Kidney (tissue), 14 donors: ENCODE data around the gene CHRNB2. TPM values are rescaled to one million over a fixed set of nuclear protein-coding genes. Genes with fewer than 3 reads are reported as not detected.

Experiments
- DNase-seq, 5 donors: peaks; one replicate each; pipeline ENCODE4 v3.0.0-alpha.2; 2013 to 2020
- FAIRE-seq: peaks from 2 replicates; lab custom pipeline; 2012; peaks lifted over from hg19 to GRCh38; lab: Jason Lieb, UNC
- H3K27ac ChIP-seq, 2 donors: one replicate each; pipeline ENCODE4 v1.7.0; 2013; ENCODE audit warnings: low read depth in 2 of 2, low read length in 2 of 2, inconsistent platforms in 1 of 2
- H3K27me3 ChIP-seq: one replicate; pipeline ENCODE4 v1.7.1; 2013; ENCODE audit warnings: low read length, inconsistent platforms; ENCODE audit not compliant: control insufficient read depth, insufficient read depth
- H3K36me3 ChIP-seq, 3 donors: one replicate each; pipeline versions ENCODE4 v1.7.0 to v1.7.1; 2013; ENCODE audit warnings: low read length in 3 of 3, control low read depth in 1 of 3, inconsistent platforms in 1 of 3; ENCODE audit not compliant: insufficient read depth in 3 of 3, control insufficient read depth in 2 of 3
- H3K4me1 ChIP-seq, 3 donors: one replicate each; pipeline versions ENCODE4 v1.7.0 to v1.7.1; 2013; ENCODE audit warnings: low read length in 3 of 3, inconsistent platforms in 1 of 3, low read depth in 1 of 3; ENCODE audit not compliant: control insufficient read depth in 2 of 3, insufficient read depth in 2 of 3
- H3K4me3 ChIP-seq, 3 donors: one replicate each; pipeline versions ENCODE4 v1.7.0 to v1.8.1; 2013; ENCODE audit warnings: low read length in 3 of 3, control low read depth in 1 of 3, inconsistent platforms in 1 of 3
- H3K9ac ChIP-seq, 3 donors: one replicate each; pipeline versions ENCODE4 v1.7.0 to v1.7.1; 2013; ENCODE audit warnings: low read length in 3 of 3, control low read depth in 1 of 3, inconsistent platforms in 1 of 3
- H3K9me3 ChIP-seq, 3 donors: one replicate each; pipeline versions ENCODE4 v1.7.0 to v1.7.1; 2013; ENCODE audit warnings: low read length in 3 of 3, control low read depth in 1 of 3, inconsistent platforms in 1 of 3; ENCODE audit not compliant: control insufficient read depth in 2 of 3, insufficient read depth in 1 of 3
- CTCF ChIP-seq: IDR thresholded peaks from 3 replicates; pipeline ENCODE4 v1.5.1; 2012; ENCODE audit warnings: mild to moderate bottlenecking, moderate library complexity, borderline replicate concordance; ENCODE audit not compliant: insufficient read depth; ENCODE audit errors: extremely low read depth
- intact Hi-C: fragments of 100-400 bp; cut with DNase I; formaldehyde crosslinking; loops from one replicate; pipeline ENCODE4 v1.11.1; 2022
- polyA plus RNA-seq: library from polyadenylated mRNA; stranded (reverse); fragments of 350-450 nt; fragmentation: Illumina TruSeq; extraction: RNeasy Lipid Tissue Mini Kit (QIAGEN cat#74804); gene quantifications from one replicate; pipeline ENCODE4 v1.2.3, GENCODE V29; 2014; ENCODE audit warnings: low read depth, low replicate concordance; ENCODE audit not compliant: insufficient read depth
- total RNA-seq: library from RNA; stranded (reverse); fragmentation: NEBNext Ultra II Directional; extraction: Animal tissue kit (Norgen Biotek cat#: 25700); gene quantifications from one replicate; pipeline ENCODE4 v1.2.1, GENCODE V29; 2021
- donor health status: control.
- donor health status: control.
- donor health status: control.
- donor health status: control.
- donor health status: control.
- donor health status: DM: yes; HTN: yes; CAD: no.
- donor health status: Normal renal cell carcinoma (clear cell type).

CHRNB2 gene
- total and polyA plus RNA-seq, 2 donors from 2014 or later, result 0.60 TPM; not detected in 1

GRCh38 chr1:154598871-154599635 lies 31.5 kb downstream of the CHRNB2 start:
- H3K36me3 ChIP-seq, result peaks cover 22 to 55% (median 53%) of the 10 kb centered on the region in 3 donors
- no peaks in the 10 kb centered on the region for H3K27me3 ChIP-seq
- no peaks in the 10 kb centered on the region for H3K9me3 ChIP-seq
- H3K4me3 ChIP-seq, result no peak overlapping the region
- no peak overlapping the region for H3K27ac ChIP-seq
- intact Hi-C loops, result no loop called here
- no peak for DNase-seq
- FAIRE-seq, result no peak
- TF ChIP-seq CTCF, result no peak
- H3K4me1 ChIP-seq, result peaks cover 0 to 4% (median 4%) of the 10 kb centered on the region in 3 donors
- H3K9ac ChIP-seq, result no peak overlapping the region

GRCh38 chr1:154599658-154600057 lies 32.1 kb downstream of the CHRNB2 start:
- Histone ChIP-seq H3K27ac (no peak overlapping the region), H3K9ac (no peak overlapping the region), H3K27me3 (no peaks in the 10 kb centered on the region), H3K9me3 (no peaks in the 10 kb centered on the region), H3K4me1 (peaks cover 0 to 6% (median 4%) of the 10 kb centered on the region in 3 donors), H3K36me3 (peaks cover 18 to 49% (median 47%) of the 10 kb centered on the region in 3 donors), H3K4me3 (no peak overlapping the region)
- TF ChIP-seq CTCF, result no peak
- no peak for FAIRE-seq
- DNase-seq, result no peak
- intact Hi-C loops, result no loop called here

GRCh38 chr1:154603317-154603716 lies 35.7 kb downstream of the CHRNB2 start:
- no peaks in the 10 kb centered on the region for H3K9me3 ChIP-seq
- DNase-seq, result no peak
- no peak overlapping the region for H3K4me3 ChIP-seq
- no peaks in the 10 kb centered on the region for H3K27me3 ChIP-seq
- H3K9ac ChIP-seq, result no peak overlapping the region
- TF ChIP-seq CTCF, result no peak
- H3K4me1 ChIP-seq, result peaks cover 3 to 14% (median 13%) of the 10 kb centered on the region in 3 donors
- peaks cover 7 to 17% (median 17%) of the 10 kb centered on the region in 3 donors for H3K36me3 ChIP-seq
- FAIRE-seq, result no peak
- H3K27ac ChIP-seq, result no peak overlapping the region
- intact Hi-C loops, result no loop called here
